Measurements from ENCODE around the gene TOR1A.

TOR1A gene

DNA sequence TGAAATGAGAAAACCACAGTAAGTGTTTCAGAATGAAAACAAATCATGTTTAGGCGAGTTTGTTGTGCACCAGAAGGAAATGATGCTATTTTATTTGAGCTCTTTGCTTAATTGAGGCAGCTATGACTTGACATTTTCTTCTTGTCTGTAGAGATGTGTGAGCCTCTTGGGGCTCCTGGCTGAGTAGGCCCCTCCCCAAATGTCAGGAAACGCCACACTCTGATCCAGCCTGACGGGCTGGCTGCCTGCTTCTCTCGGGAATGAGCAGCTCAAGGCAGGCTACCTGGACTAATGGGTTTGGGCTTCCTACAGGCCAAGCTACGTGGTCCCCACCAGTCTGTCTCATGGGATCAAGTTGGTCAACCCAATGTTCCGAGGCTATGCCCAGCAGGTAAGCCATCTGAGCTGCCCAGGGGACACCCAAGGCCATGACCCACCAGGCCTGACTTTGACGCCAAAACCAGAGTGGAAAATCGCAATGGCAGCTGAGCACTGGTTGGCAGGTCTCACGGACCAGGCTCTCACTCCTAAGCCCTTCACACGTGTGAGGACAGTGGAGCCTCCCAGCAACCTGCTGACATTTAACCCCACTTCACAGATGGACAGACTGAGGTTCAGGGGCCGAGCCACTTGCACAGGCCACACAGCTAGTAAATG lies 41.2 kb upstream of the TOR1A start:
- Histone ChIP-seq H3K36me3 (ENCODE audit: control insufficient read depth in 1 of 2, insufficient read depth in 2 of 2, low read length in 2 of 2) (peaks cover 6 to 12% of the 10 kb centered on the region in 2 experiments), H3K27ac (ENCODE audit: low read depth, low read length) (no peak overlapping the region), H3K18ac (ENCODE audit: low read length) (peak overlapping the region; percentile 7), H4K91ac (ENCODE audit: low read depth, low read length) (no peak overlapping the region), H4K12ac (ENCODE audit: low read depth, low read length) (no peak overlapping the region), H2AK5ac (ENCODE audit: low read length) (peak overlapping the region; percentile 52), H3K9me3 (ENCODE audit: insufficient read depth, low read depth, low read length) (no peaks in the 10 kb centered on the region), H2BK5ac (ENCODE audit: low read depth, low read length, poor library complexity) (no peak overlapping the region), H3K79me2 (ENCODE audit: control insufficient read depth, insufficient read depth, low read length, poor library complexity) (no peaks in the 10 kb centered on the region), H4K8ac (ENCODE audit: low read depth, low read length) (no peak overlapping the region), H3K4ac (ENCODE audit: low read depth, low read length) (no peak overlapping the region), H2BK12ac (ENCODE audit: low read length) (peak overlapping the region; percentile 75), H3K79me1 (ENCODE audit: low read length) (peaks cover 3% of the 10 kb centered on the region), H3K14ac (ENCODE audit: low read length) (peak overlapping the region; percentile 11), H3K23ac (ENCODE audit: low read length) (no peak overlapping the region), H3K4me2 (ENCODE audit: low read length) (no peak overlapping the region), H3K9ac (ENCODE audit: low read length) (no peak overlapping the region), H3K27me3 (ENCODE audit: insufficient read depth, low read length) (no peaks in the 10 kb centered on the region), H3K4me3 (ENCODE audit: low read depth, low read length) (no peak overlapping the region), H2BK120ac (ENCODE audit: insufficient read depth, low read length, poor library complexity) (peak overlapping the region; percentile 21), H3K4me1 (ENCODE audit: control insufficient read depth in 1 of 2, insufficient read depth in 2 of 2, low read length in 2 of 2) (peaks cover 10 to 13% of the 10 kb centered on the region in 2 experiments), H2AFZ (ENCODE audit: insufficient read depth, low read length, poor library complexity) (no peak overlapping the region)
- no peak for DNase-seq
- WGBS (ENCODE audit: extremely low coverage, insufficient coverage, insufficient read length) = no CpG with 5 or more reads among the region's 11 CpGs

DNA sequence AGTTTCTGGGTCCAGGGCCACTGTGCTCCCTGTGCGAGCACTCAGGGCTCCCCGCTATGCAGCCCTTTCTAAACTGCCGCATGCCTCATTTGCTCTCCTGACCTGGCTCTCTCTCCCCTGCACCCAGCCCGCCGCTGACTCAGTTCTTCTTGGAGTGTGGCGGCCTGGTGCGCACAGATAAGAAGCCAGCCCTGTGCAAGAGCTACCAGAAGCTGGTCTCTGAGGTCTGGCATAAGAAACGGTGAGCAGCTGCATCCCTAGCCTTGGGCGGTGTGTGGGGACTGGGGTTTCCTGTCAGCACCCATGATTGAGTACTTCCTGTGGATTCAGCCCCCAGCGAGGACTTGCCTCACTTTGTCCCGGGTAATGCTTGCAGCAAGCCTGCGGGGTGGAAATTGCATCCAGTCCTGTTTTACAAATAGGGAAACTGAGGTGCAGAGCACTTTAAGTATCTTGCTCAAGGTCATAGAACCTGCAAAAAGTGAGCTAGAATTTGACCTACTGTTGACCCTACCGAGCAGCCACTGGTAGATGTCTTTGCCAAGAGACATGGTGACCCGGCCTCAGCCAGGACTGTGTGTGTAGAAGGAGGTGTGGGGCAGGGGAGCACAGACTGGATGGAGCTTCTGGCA lies 39.2 kb upstream of the TOR1A start:
- no peaks in the 10 kb centered on the region for H3K9me3 ChIP-seq (ENCODE audit: insufficient read depth, low read depth, low read length)
- H4K12ac ChIP-seq (ENCODE audit: low read depth, low read length) = no peak overlapping the region
- H3K9ac ChIP-seq (ENCODE audit: low read length) = no peak overlapping the region
- no peak overlapping the region for H2AFZ ChIP-seq (ENCODE audit: insufficient read depth, low read length, poor library complexity)
- no peak overlapping the region for H3K23ac ChIP-seq (ENCODE audit: low read length)
- H3K4ac ChIP-seq (ENCODE audit: low read depth, low read length) = no peak overlapping the region
- no peaks in the 10 kb centered on the region for H3K27me3 ChIP-seq (ENCODE audit: insufficient read depth, low read length)
- no peak overlapping the region for H3K18ac ChIP-seq (ENCODE audit: low read length)
- no peak overlapping the region for H3K14ac ChIP-seq (ENCODE audit: low read length)
- H2AK5ac ChIP-seq (ENCODE audit: low read length) = no peak overlapping the region
- no peak overlapping the region for H2BK12ac ChIP-seq (ENCODE audit: low read length)
- no peak overlapping the region for H3K27ac ChIP-seq (ENCODE audit: low read depth, low read length)
- no peak overlapping the region for H3K4me3 ChIP-seq (ENCODE audit: low read depth, low read length)
- no peaks in the 10 kb centered on the region for H3K79me2 ChIP-seq (ENCODE audit: control insufficient read depth, insufficient read depth, low read length, poor library complexity)
- no peak overlapping the region for H4K8ac ChIP-seq (ENCODE audit: low read depth, low read length)
- H3K4me2 ChIP-seq (ENCODE audit: low read length) = no peak overlapping the region
- peaks cover 13 to 16% of the 10 kb centered on the region in 2 experiments for H3K4me1 ChIP-seq (ENCODE audit: control insufficient read depth in 1 of 2, insufficient read depth in 2 of 2, low read length in 2 of 2)
- peaks cover 12 to 16% of the 10 kb centered on the region in 2 experiments for H3K36me3 ChIP-seq (ENCODE audit: control insufficient read depth in 1 of 2, insufficient read depth in 2 of 2, low read length in 2 of 2)
- peak; percentile 15 to 26 for DNase-seq
- H2BK5ac ChIP-seq (ENCODE audit: low read depth, low read length, poor library complexity) = no peak overlapping the region
- no CpG with 5 or more reads among the region's 14 CpGs for WGBS (ENCODE audit: extremely low coverage, insufficient coverage, insufficient read length)
- H4K91ac ChIP-seq (ENCODE audit: low read depth, low read length) = no peak overlapping the region
- no peak overlapping the region for H2BK120ac ChIP-seq (ENCODE audit: insufficient read depth, low read length, poor library complexity)
- H3K79me1 ChIP-seq (ENCODE audit: low read length) = peaks cover 3% of the 10 kb centered on the region

DNA sequence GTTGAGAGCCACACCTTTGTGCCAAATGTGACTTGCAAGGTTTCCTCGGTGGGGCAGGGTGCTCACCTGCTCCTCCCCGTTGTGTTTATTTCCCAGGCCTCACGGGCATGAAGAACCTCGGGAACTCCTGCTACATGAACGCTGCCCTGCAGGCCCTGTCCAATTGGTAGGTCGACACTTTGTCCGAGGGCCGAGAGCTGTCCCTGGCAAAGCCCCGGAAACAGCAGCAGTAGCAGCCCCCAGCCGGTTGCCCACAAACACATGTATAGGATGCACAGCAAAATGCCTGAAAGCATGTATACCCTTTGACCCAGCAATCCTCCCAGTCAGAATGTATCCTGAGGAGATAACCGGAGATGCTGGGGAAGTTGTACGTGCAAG lies 37.5 kb upstream of the TOR1A start:
- H3K27me3 ChIP-seq (ENCODE audit: insufficient read depth, low read length) = no peaks in the 10 kb centered on the region
- no CpG with 5 or more reads among the region's 12 CpGs for WGBS (ENCODE audit: extremely low coverage, insufficient coverage, insufficient read length)
- no peak overlapping the region for H3K14ac ChIP-seq (ENCODE audit: low read length)
- no peak overlapping the region for H3K4ac ChIP-seq (ENCODE audit: low read depth, low read length)
- H3K9ac ChIP-seq (ENCODE audit: low read length) = no peak overlapping the region
- H3K79me1 ChIP-seq (ENCODE audit: low read length) = peaks cover 3% of the 10 kb centered on the region
- no peak overlapping the region for H2BK12ac ChIP-seq (ENCODE audit: low read length)
- no peak overlapping the region for H3K27ac ChIP-seq (ENCODE audit: low read depth, low read length)
- H3K4me2 ChIP-seq (ENCODE audit: low read length) = no peak overlapping the region
- H3K18ac ChIP-seq (ENCODE audit: low read length) = no peak overlapping the region
- no peak overlapping the region for H4K8ac ChIP-seq (ENCODE audit: low read depth, low read length)
- H3K23ac ChIP-seq (ENCODE audit: low read length) = no peak overlapping the region
- no peak overlapping the region for H2AFZ ChIP-seq (ENCODE audit: insufficient read depth, low read length, poor library complexity)
- no peak overlapping the region for H2AK5ac ChIP-seq (ENCODE audit: low read length)
- H3K9me3 ChIP-seq (ENCODE audit: insufficient read depth, low read depth, low read length) = no peaks in the 10 kb centered on the region
- H3K79me2 ChIP-seq (ENCODE audit: control insufficient read depth, insufficient read depth, low read length, poor library complexity) = no peaks in the 10 kb centered on the region
- DNase-seq = peak; percentile 8 to 25
- H2BK5ac ChIP-seq (ENCODE audit: low read depth, low read length, poor library complexity) = no peak overlapping the region
- H3K4me3 ChIP-seq (ENCODE audit: low read depth, low read length) = no peak overlapping the region
- no peak overlapping the region for H2BK120ac ChIP-seq (ENCODE audit: insufficient read depth, low read length, poor library complexity)
- H4K91ac ChIP-seq (ENCODE audit: low read depth, low read length) = no peak overlapping the region
- H3K4me1 ChIP-seq (ENCODE audit: control insufficient read depth in 1 of 2, insufficient read depth in 2 of 2, low read length in 2 of 2) = peaks cover 13 to 16% of the 10 kb centered on the region in 2 experiments
- H4K12ac ChIP-seq (ENCODE audit: low read depth, low read length) = no peak overlapping the region
- H3K36me3 ChIP-seq (ENCODE audit: control insufficient read depth in 1 of 2, insufficient read depth in 2 of 2, low read length in 2 of 2) = peaks cover 20 to 21% of the 10 kb centered on the region in 2 experiments

DNA sequence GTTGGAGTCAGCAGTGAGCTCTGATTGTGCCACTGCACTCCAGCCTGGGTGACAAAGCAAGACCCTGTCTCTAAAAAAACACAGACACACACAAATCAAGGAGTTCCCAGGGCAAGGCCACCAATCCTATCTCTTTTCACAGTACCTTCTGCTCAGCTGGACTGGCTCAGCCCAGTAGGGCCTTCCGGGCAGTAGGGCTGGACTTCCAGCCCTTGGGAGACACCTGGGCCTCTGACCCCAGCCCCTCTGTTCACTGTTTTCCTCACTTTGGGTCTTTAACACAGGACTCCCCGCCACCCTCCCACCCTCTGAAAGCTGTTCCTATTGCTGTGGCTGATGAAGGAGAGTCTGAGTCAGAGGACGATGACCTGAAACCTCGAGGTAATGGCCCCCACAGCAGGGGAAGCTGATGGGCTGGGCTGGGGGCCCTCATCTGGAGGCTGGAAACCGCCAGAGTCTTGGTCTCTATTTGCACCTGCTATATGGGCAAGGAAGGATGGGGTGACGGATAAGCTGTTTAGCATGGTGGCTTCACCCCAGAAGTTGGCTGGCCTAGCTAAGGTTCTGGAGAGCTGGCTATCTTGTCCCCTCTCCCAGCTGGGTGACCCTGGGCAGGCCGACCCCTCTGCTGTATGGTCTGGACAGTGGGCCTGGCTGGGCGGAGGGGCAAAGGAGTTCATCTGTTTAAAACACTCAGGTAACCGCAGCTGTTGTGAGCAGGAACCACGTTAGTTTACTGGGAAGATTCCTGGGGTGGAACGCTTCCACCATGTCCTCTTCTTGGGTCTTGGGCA lies 36.9 kb upstream of the TOR1A start:
- whole genome bisulfite sequencing (ENCODE audit: extremely low coverage, insufficient coverage, insufficient read length) = no CpG with 5 or more reads among the region's 11 CpGs
- no peak overlapping the region for H3K4me3 ChIP-seq (ENCODE audit: low read depth, low read length)
- H4K12ac ChIP-seq (ENCODE audit: low read depth, low read length) = no peak overlapping the region
- no peak overlapping the region for H2AK5ac ChIP-seq (ENCODE audit: low read length)
- no peak overlapping the region for H3K14ac ChIP-seq (ENCODE audit: low read length)
- H3K9me3 ChIP-seq (ENCODE audit: insufficient read depth, low read depth, low read length) = no peaks in the 10 kb centered on the region
- no peak overlapping the region for H3K18ac ChIP-seq (ENCODE audit: low read length)
- H3K23ac ChIP-seq (ENCODE audit: low read length) = no peak overlapping the region
- no peak overlapping the region for H2BK5ac ChIP-seq (ENCODE audit: low read depth, low read length, poor library complexity)
- H4K91ac ChIP-seq (ENCODE audit: low read depth, low read length) = no peak overlapping the region
- peaks cover 17 to 20% of the 10 kb centered on the region in 2 experiments for H3K36me3 ChIP-seq (ENCODE audit: control insufficient read depth in 1 of 2, insufficient read depth in 2 of 2, low read length in 2 of 2)
- H3K4me2 ChIP-seq (ENCODE audit: low read length) = no peak overlapping the region
- H2BK120ac ChIP-seq (ENCODE audit: insufficient read depth, low read length, poor library complexity) = no peak overlapping the region
- H3K27me3 ChIP-seq (ENCODE audit: insufficient read depth, low read length) = no peaks in the 10 kb centered on the region
- H4K8ac ChIP-seq (ENCODE audit: low read depth, low read length) = no peak overlapping the region
- DNase-seq = no peak
- H3K79me1 ChIP-seq (ENCODE audit: low read length) = peaks cover 3% of the 10 kb centered on the region
- H3K4me1 ChIP-seq (ENCODE audit: control insufficient read depth in 1 of 2, insufficient read depth in 2 of 2, low read length in 2 of 2) = peaks cover 13 to 16% of the 10 kb centered on the region in 2 experiments
- no peak overlapping the region for H3K27ac ChIP-seq (ENCODE audit: low read depth, low read length)
- no peaks in the 10 kb centered on the region for H3K79me2 ChIP-seq (ENCODE audit: control insufficient read depth, insufficient read depth, low read length, poor library complexity)
- H3K4ac ChIP-seq (ENCODE audit: low read depth, low read length) = no peak overlapping the region
- H3K9ac ChIP-seq (ENCODE audit: low read length) = no peak overlapping the region
- H2AFZ ChIP-seq (ENCODE audit: insufficient read depth, low read length, poor library complexity) = no peak overlapping the region
- H2BK12ac ChIP-seq (ENCODE audit: low read length) = no peak overlapping the region
